GM12892 (cell line): ENCODE measurements around the gene VAMP1.
"Not testable (repeated sequence)": the region's sequence is repeated elsewhere in the genome, so short reads cannot be mapped to it uniquely, and the experiment has no call there.

ENCODE experiments used
- POLR2A ChIP-seq: IDR thresholded peaks from 2 replicates; pipeline ENCODE4 v1.6.1; 2011; ENCODE audit warnings: low read depth, low read length, control low read depth
- TAF1 ChIP-seq: IDR thresholded peaks from 2 replicates; pipeline ENCODE4 v1.6.1; 2011; ENCODE audit warnings: low read depth, mild to moderate bottlenecking, control low read depth, low read length, borderline replicate concordance

DNA sequence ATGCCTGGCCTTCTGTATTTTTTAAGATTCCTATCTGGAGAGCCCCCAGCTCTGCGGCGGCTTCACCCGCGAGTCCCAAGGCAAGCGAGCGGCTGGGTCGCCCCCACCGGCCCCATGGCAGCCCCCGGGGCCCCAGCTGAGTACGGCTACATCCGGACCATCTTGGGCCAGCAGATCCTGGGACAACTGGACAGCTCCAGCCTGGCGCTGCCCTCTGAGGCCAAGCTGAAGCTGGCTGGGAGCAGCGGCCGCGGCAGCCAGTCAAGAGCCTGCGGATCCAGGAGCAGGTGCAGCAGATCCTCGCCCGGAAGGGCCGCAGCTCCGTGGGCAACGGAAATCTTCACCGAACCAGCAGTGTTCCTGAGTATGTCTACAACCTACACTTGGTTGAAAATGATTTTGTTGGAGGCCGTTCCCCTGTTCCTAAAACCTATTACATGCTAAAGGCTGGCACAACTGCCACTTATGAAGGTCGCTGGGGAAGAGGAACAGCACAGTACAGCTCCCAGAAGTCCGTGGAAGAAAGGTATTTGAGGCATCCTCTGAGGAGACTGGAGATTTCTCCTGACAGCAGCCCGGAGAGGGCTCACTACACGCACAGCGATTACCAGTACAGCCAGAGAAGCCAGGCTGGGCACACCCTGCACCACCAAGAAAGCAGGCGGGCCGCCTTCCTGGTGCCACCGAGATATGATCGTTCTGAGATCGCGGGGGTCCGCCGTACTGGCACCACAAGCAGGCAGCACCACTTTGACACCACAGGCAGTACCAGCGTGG lies 7.3 kb upstream of the VAMP1 start:
- not testable (repeated sequence) for TF ChIP-seq POLR2A, TAF1
